Right lobe of liver (tissue), 6 donors: ENCODE measurements around the gene XPR1. TPM values are rescaled to one million over a fixed set of nuclear protein-coding genes. Genes with fewer than 3 reads are reported as not detected.

Source experiments
- ATAC-seq, 4 donors: fragments of 200-7000 bp; cut with Tn5 transposase; one replicate each; pipeline ENCODE4 v1.9.1; 2020; ENCODE audit warnings: mild to moderate bottlenecking in 4 of 4, moderate library complexity in 4 of 4
- DNase-seq, 3 donors: peaks; one replicate each; pipeline ENCODE4 v3.0.0-alpha.2; 2020
- H3K27ac ChIP-seq, 3 donors: fragments of 200-600 bp; one replicate each; pipeline ENCODE4 v1.8.0; 2022
- H3K27me3 ChIP-seq, 2 donors: fragments of 200-600 bp; one replicate each; pipeline ENCODE4 v1.8.0; 2022
- H3K36me3 ChIP-seq, 4 donors: fragments of 200-600 bp; sonication (generic) in 1 of 4; one replicate each; pipeline versions ENCODE4 v1.5.1 to v1.8.0; 2017 to 2022; ENCODE audit warnings: control low read depth in 1 of 4
- H3K4me1 ChIP-seq, 4 donors: fragments of 200-600 bp; sonication (generic) in 1 of 4; one replicate each; pipeline versions ENCODE4 v1.5.1 to v1.8.0; 2017 to 2022; ENCODE audit warnings: control low read depth in 1 of 4
- H3K4me3 ChIP-seq, 3 donors: fragments of 200-600 bp; one replicate each; pipeline ENCODE4 v1.8.0; 2022
- H3K9me3 ChIP-seq, 4 donors: fragments of 200-600 bp; sonication (generic) in 1 of 4; one replicate each; pipeline versions ENCODE4 v1.5.1 to v1.8.0; 2017 to 2022; ENCODE audit warnings: control low read depth in 1 of 4
- CTCF ChIP-seq, 4 donors: fragments of 200-600 bp in 3 of 4; fragments of 450-650 bp in 1 of 4; IDR thresholded peaks; one replicate each; pipeline versions ENCODE4 v1.5.1 to v1.8.0; 2016 to 2022; ENCODE audit warnings: antibody characterized with exemption in 4 of 4, mild to moderate bottlenecking in 2 of 4
- POLR2A ChIP-seq: fragments of 450-650 bp; IDR thresholded peaks from one replicate; pipeline ENCODE4 v1.6.1; 2017; ENCODE audit warnings: antibody characterized with exemption, mild to moderate bottlenecking
- WGBS: methylation state at CpG from one replicate; pipeline ENCODE4 v1.1.6; 2018; ENCODE audit warnings: low coverage, low lambda C conversion rate; ENCODE audit not compliant: insufficient coverage; ENCODE audit errors: missing lambda C conversion rate; 5-methylcytosine and 5-hydroxymethylcytosine counted together
- intact Hi-C, 2 donors: fragments of 100-400 bp; cut with DNase I; formaldehyde crosslinking; loops; one replicate each; pipeline versions ENCODE4 v1.11.2 to v1.14.1; 2022
- total RNA-seq, 6 experiments: library from RNA; depleted of rRNA in 2 of 6; stranded (reverse); fragments of >200 nt in 2 of 6; fragmentation: NEBNext Ultra II Directional in 3 of 6; extraction: Animal tissue kit (Norgen Biotek cat#: 25700) in 3 of 6; gene quantifications; one replicate each; pipeline versions ENCODE4 v1.1.0 to v1.2.4, GENCODE V29; 2016 to 2023
- donor health status: DM: no; HTN: yes; CAD: no.
- donor health status: DM: no; HTN: no; CAD: no.
- donor health status: DM: no; HTN: no; CAD: no.
- donor health status: DM: no; HTN: yes; CAD: no.
- donor health status: DM: no; HTN: yes; CAD: no.

XPR1 gene
- total RNA-seq, 6 experiments from 2014 or later = 5.9 to 10.0 (median 9.0) TPM

- WGBS = 64% methylated on average over 3 of the region's 3 CpGs
- Histone ChIP-seq H3K9me3 (no peaks in the 10 kb centered on the region), H3K4me3 (no peak overlapping the region), H3K36me3 (no peaks in the 10 kb centered on the region), H3K27me3 (no peaks in the 10 kb centered on the region), H3K4me1 (no peaks in the 10 kb centered on the region), H3K27ac (no peak overlapping the region)
- intact Hi-C loops = no loop called here
- ATAC-seq (no peak), DNase-seq (no peak)
- TF ChIP-seq CTCF (IDR thresholded peaks at IDR 0.05) (no peak), POLR2A (no peak)
These were observed 160.0 kb downstream of the XPR1 start for GRCh38 chr1:180791806-180792205.

GRCh38 chr1:180793451-180793850, 161.6 kb downstream of the XPR1 start:
- peak in 1 of 4 donors; percentile 39 for ATAC-seq
- 58% methylated on average over 2 of the region's 2 CpGs for WGBS

GRCh38 chr1:180796897-180797640, 165.2 kb downstream of the XPR1 start:
- ATAC-seq = no peak
- intact Hi-C loops = no loop called here
- no peak for DNase-seq
- TF ChIP-seq POLR2A (no peak), CTCF (IDR thresholded peaks at IDR 0.05) (no peak)
- no peak overlapping the region for H3K4me3 ChIP-seq
- H3K27me3 ChIP-seq = no peaks in the 10 kb centered on the region
- no peaks in the 10 kb centered on the region for H3K4me1 ChIP-seq
- 39% methylated on average over 1 of the region's 1 CpG for WGBS
- no peaks in the 10 kb centered on the region for H3K9me3 ChIP-seq
- H3K36me3 ChIP-seq = no peaks in the 10 kb centered on the region
- no peak overlapping the region for H3K27ac ChIP-seq

More at GRCh38 chr1:180793451-180793850, 161.6 kb downstream of the XPR1 start:
- Histone ChIP-seq H3K27me3 (no peaks in the 10 kb centered on the region), H3K4me3 (no peak overlapping the region), H3K36me3 (no peaks in the 10 kb centered on the region), H3K4me1 (no peaks in the 10 kb centered on the region), H3K9me3 (no peaks in the 10 kb centered on the region), H3K27ac (no peak overlapping the region)
- DNase-seq = no peak
- intact Hi-C loops = no loop called here
- TF ChIP-seq POLR2A (no peak), CTCF (IDR thresholded peaks at IDR 0.05) (no peak)

- TF ChIP-seq CTCF (IDR thresholded peaks at IDR 0.05) (no peak), POLR2A (no peak)
- Histone ChIP-seq H3K36me3 (no peaks in the 10 kb centered on the region), H3K4me3 (no peak overlapping the region), H3K4me1 (no peaks in the 10 kb centered on the region), H3K27ac (no peak overlapping the region), H3K9me3 (no peaks in the 10 kb centered on the region), H3K27me3 (no peaks in the 10 kb centered on the region)
- intact Hi-C loops = no loop called here
- WGBS = 78% methylated on average over 1 of the region's 1 CpG
- no peak for DNase-seq
- no peak for ATAC-seq
These were observed 169.1 kb downstream of the XPR1 start for GRCh38 chr1:180800945-180801344.
